Measurements from ENCODE around the gene SFXN4. TPM values are rescaled to one million over a fixed set of nuclear protein-coding genes. Genes with fewer than 3 reads are reported as not detected.

The SFXN4 gene
- total and polyA plus RNA-seq, 2 of the 4 experiments (the other 2 are of a cell fraction) = 12.0 to 12.5 TPM

- dilution Hi-C loops (cut with HindIII; ENCODE audit: low sequenced_read_pairs, unreplicated experiment) (no loop called here), intact Hi-C loops (cut with micrococcal nuclease) (loop anchor here (5.0 kb wide), 1 partner anchor 449 kb away; the partner anchor contains the start of gene BAG3), in situ Hi-C loops (cut with MboI; ENCODE audit: low sequenced_read_pairs) (no loop called here)
- 0 out of 2 replicates have a peak overlapping the region, but pooled peaks have one; percentile 5 for H3K18ac ChIP-seq (ENCODE audit: low read depth, low read length)
- H3K27me3 ChIP-seq (ENCODE audit: control insufficient read depth, insufficient read depth, low read length) = no peaks in the 10 kb centered on the region
- no peak overlapping the region for H2AK9ac ChIP-seq (replicated peaks; ENCODE audit: low read depth, low read length, poor library complexity)
- H2BK5ac ChIP-seq (ENCODE audit: low read depth, low read length, poor library complexity, severe bottlenecking) = no peak overlapping the region
- DNase-seq (peak; percentile 84), ATAC-seq (ENCODE audit: low read depth) (no peak)
- peak overlapping the region; percentile 47 for H2BK20ac ChIP-seq (ENCODE audit: low read depth, low read length)
- H3K56ac ChIP-seq (ENCODE audit: extremely low read depth, insufficient read depth, low read length) = no peak overlapping the region
- H4K8ac ChIP-seq (ENCODE audit: low read depth in 2 of 2, low read length in 2 of 2) = peak overlapping the region; percentile 1 to 68; a peak in 1 of 4 replicates
- no peak overlapping the region for H2AFZ ChIP-seq (replicated peaks; ENCODE audit: low read length, poor library complexity)
- no CpG with 5 or more reads among the region's 4 CpGs for WGBS, 2 experiments (ENCODE audit: extremely low coverage in 2 of 2, insufficient read length in 1 of 2)
- H3K4ac ChIP-seq (ENCODE audit: low read depth, low read length) = peak overlapping the region; percentile 13
- H3K36me3 ChIP-seq (ENCODE audit: control insufficient read depth, insufficient read depth, low read length) = no peaks in the 10 kb centered on the region
- H2BK15ac ChIP-seq (ENCODE audit: low read depth, low read length) = peak overlapping the region; percentile 7; the same call in 1 of the 3 replicates
- H4K5ac ChIP-seq (ENCODE audit: low read depth, low read length) = no peak overlapping the region
- no peaks in the 10 kb centered on the region for H3K9me1 ChIP-seq (ENCODE audit: insufficient read depth, low read length)
- ChIA-PET CTCF (interaction anchor here (0.9 to 1.8 kb wide), 5 partner anchors 45 to 287 kb away, joined by 3 to 6 read pairs (median 3); no protein-coding TSS in a partner anchor), POLR2A (ENCODE audit: unreplicated experiment) (interaction anchor here (0.6 to 0.7 kb wide), 2 partner anchors 16 to 186 kb away, joined by 3 read pairs; no protein-coding TSS in a partner anchor)
- H3K27ac ChIP-seq (ENCODE audit: insufficient read depth, low read length) = no peak overlapping the region; the same call in 1 of the 2 replicates
- peak; percentile 12; the same call in 1 of the 2 replicates for TF ChIP-seq FOS (IDR thresholded peaks at IDR 0.05; ENCODE audit: low read depth, low read length)
- TF ChIP-seq NFE2L2 (IDR thresholded peaks at IDR 0.05; ENCODE audit: low read depth, low read length) = no peak
- H3K9ac ChIP-seq (ENCODE audit: low read depth, low read length) = no peak overlapping the region
- no peaks in the 10 kb centered on the region for H3K9me3 ChIP-seq (ENCODE audit: control insufficient read depth, insufficient read depth, low read length)
- H3K4me1 ChIP-seq (ENCODE audit: control insufficient read depth, insufficient read depth, low read length) = peaks cover 14% of the 10 kb centered on the region
- H4K91ac ChIP-seq (ENCODE audit: insufficient read depth, low read depth, low read length) = no peak overlapping the region
- BruUV-seq (replicated peaks) = no TSS peak
- H3K4me2 ChIP-seq (ENCODE audit: low read depth, low read length) = peak overlapping the region; percentile 15; the same call in 1 of the 2 replicates
- peak overlapping the region; percentile 5; the same call in 1 of the 2 replicates for H2AK5ac ChIP-seq (ENCODE audit: low read depth, low read length)
- H2BK120ac ChIP-seq (ENCODE audit: low read depth, low read length) = peak overlapping the region; percentile 21; the same call in 1 of the 2 replicates
- no peak overlapping the region for H3K4me3 ChIP-seq (ENCODE audit: insufficient read depth, low read depth, low read length)
- H3K79me1 ChIP-seq (ENCODE audit: low read depth in 1 of 2, low read length in 2 of 2) = peaks cover 0 to 12% of the 10 kb centered on the region in 2 experiments; a peak in 3 of 4 replicates
- no peaks in the 10 kb centered on the region for H4K20me1 ChIP-seq (ENCODE audit: insufficient read depth, low read length)
- H3K23ac ChIP-seq (ENCODE audit: low read depth, low read length) = peak overlapping the region; percentile 6; the same call in 1 of the 2 replicates
- H3K14ac ChIP-seq (replicated peaks; ENCODE audit: low read depth, low read length) = peak overlapping the region; percentile 6; the same call in 1 of the 2 replicates
These were observed 37.5 kb upstream of the SFXN4 start for GRCh38 chr10:119203006-119203405.

Measured in IMR-90 (cell line).